IMR-90 (cell line): Measurements from ENCODE around the gene SLC9B1. TPM values are rescaled to one million over a fixed set of nuclear protein-coding genes. Genes with fewer than 3 reads are reported as not detected.

Experiments used
- ATAC-seq: fragments of 200-7000 bp; cut with Tn5 transposase; 2 replicates; pipeline ENCODE4 v1.9.1; 2020; ENCODE audit warnings: low read depth, mild to moderate bottlenecking, moderate library complexity
- BruUV-seq: library from RNA; stranded (reverse); fragments of 400-500 nt; replicated peaks from 2 replicates; lab custom pipeline; 2021; lab: Mats Ljungman, UMichigan
- CTCF ChIA-PET: fragments of 300-600 bp; formaldehyde crosslinking; extraction: SDS; loops from one replicate; lab custom pipeline; 2021; ENCODE audit warnings: antibody characterized with exemption; lab: Yijun Ruan, JAX
- POLR2A ChIA-PET: fragments of 300-600 bp; sonication (Branson Sonifier 250); formaldehyde crosslinking; loops from one replicate; lab custom pipeline; 2022; ENCODE audit warnings: antibody characterized with exemption; ENCODE audit not compliant: unreplicated experiment; lab: Charles Lee
- DNase-seq: peaks from one replicate; pipeline ENCODE4 v3.0.0; 2013
- H2AFZ ChIP-seq: replicated peaks from 2 replicates; pipeline ENCODE3; 2013; ENCODE audit warnings: low read length, mild to moderate bottlenecking; ENCODE audit not compliant: poor library complexity
- H2AK5ac ChIP-seq: 2 replicates; pipeline ENCODE4 v1.6.1; 2013; ENCODE audit warnings: low read depth, low read length, inconsistent platforms
- H2AK9ac ChIP-seq: replicated peaks from 2 replicates; pipeline ENCODE3; 2013; ENCODE audit warnings: mild to moderate bottlenecking, low read depth, low read length, moderate library complexity; ENCODE audit not compliant: poor library complexity
- H2BK120ac ChIP-seq: 2 replicates; pipeline ENCODE4 v1.6.1; 2013; ENCODE audit warnings: low read depth, low read length, inconsistent platforms
- H2BK15ac ChIP-seq: 3 replicates; pipeline ENCODE4 v1.6.1; 2013; ENCODE audit warnings: low read depth, low read length, inconsistent platforms
- H2BK20ac ChIP-seq: 2 replicates; pipeline ENCODE4 v1.6.1; 2013; ENCODE audit warnings: low read depth, mild to moderate bottlenecking, inconsistent platforms, low read length, moderate library complexity
- H2BK5ac ChIP-seq: 2 replicates; pipeline ENCODE4 v1.6.1; 2013; ENCODE audit warnings: mild to moderate bottlenecking, low read depth, low read length, inconsistent platforms; ENCODE audit not compliant: poor library complexity, severe bottlenecking
- H3K14ac ChIP-seq: replicated peaks from 2 replicates; pipeline ENCODE4 v1.6.1; 2013; ENCODE audit warnings: low read depth, low read length, inconsistent platforms
- H3K18ac ChIP-seq: 2 replicates; pipeline ENCODE4 v1.6.1; 2013; ENCODE audit warnings: low read depth, low read length, control low read depth
- H3K23ac ChIP-seq: 2 replicates; pipeline ENCODE4 v1.6.1; 2013; ENCODE audit warnings: low read depth, low read length, inconsistent platforms
- H3K27ac ChIP-seq: 2 replicates; pipeline ENCODE4 v1.5.1; 2013; ENCODE audit warnings: mild to moderate bottlenecking, control low read depth, low read length; ENCODE audit not compliant: insufficient read depth
- H3K27me3 ChIP-seq: 2 replicates; pipeline ENCODE4 v1.6.1; 2013; ENCODE audit warnings: low read length; ENCODE audit not compliant: control insufficient read depth, insufficient read depth
- H3K36me3 ChIP-seq: 2 replicates; pipeline ENCODE4 v1.6.1; 2013; ENCODE audit warnings: low read length, mixed read lengths; ENCODE audit not compliant: control insufficient read depth, insufficient read depth
- H3K4ac ChIP-seq: 2 replicates; pipeline ENCODE4 v1.6.1; 2013; ENCODE audit warnings: low read depth, low read length, inconsistent platforms
- H3K4me1 ChIP-seq: 2 replicates; pipeline ENCODE4 v1.6.1; 2013; ENCODE audit warnings: low read length, mixed read lengths; ENCODE audit not compliant: control insufficient read depth, insufficient read depth
- H3K4me2 ChIP-seq: 2 replicates; pipeline ENCODE4 v1.6.1; 2013; ENCODE audit warnings: low read depth, mild to moderate bottlenecking, control low read depth, low read length, moderate library complexity
- H3K4me3 ChIP-seq: 2 replicates; pipeline ENCODE4 v1.5.1; 2013; ENCODE audit warnings: low read depth, mild to moderate bottlenecking, control low read depth, low read length, moderate library complexity; ENCODE audit not compliant: insufficient read depth
- H3K56ac ChIP-seq: 2 replicates; pipeline ENCODE4 v1.6.1; 2013; ENCODE audit warnings: low read length, inconsistent platforms; ENCODE audit not compliant: insufficient read depth; ENCODE audit errors: extremely low read depth
- H3K79me1 ChIP-seq, 2 experiments: 2 replicates each; pipeline ENCODE4 v1.6.1; 2013; ENCODE audit warnings: low read length in 2 of 2, inconsistent platforms in 1 of 2, low read depth in 1 of 2
- H3K9ac ChIP-seq: 2 replicates; pipeline ENCODE4 v1.6.1; 2013; ENCODE audit warnings: low read depth, low read length, control low read depth
- H3K9me1 ChIP-seq: 2 replicates; pipeline ENCODE4 v1.6.1; 2013; ENCODE audit warnings: low read length, inconsistent platforms; ENCODE audit not compliant: insufficient read depth
- H3K9me3 ChIP-seq: 2 replicates; pipeline ENCODE4 v1.6.1; 2013; ENCODE audit warnings: low read length; ENCODE audit not compliant: control insufficient read depth, insufficient read depth
- H4K20me1 ChIP-seq: 2 replicates; pipeline ENCODE4 v1.6.1; 2013; ENCODE audit warnings: low read length, inconsistent platforms; ENCODE audit not compliant: insufficient read depth
- H4K5ac ChIP-seq: 2 replicates; pipeline ENCODE4 v1.6.1; 2013; ENCODE audit warnings: mild to moderate bottlenecking, low read depth, low read length, control low read depth
- H4K8ac ChIP-seq, 2 experiments: 2 replicates each; pipeline ENCODE4 v1.6.1; 2013; ENCODE audit warnings: low read depth in 2 of 2, low read length in 2 of 2, control low read depth in 1 of 2, inconsistent platforms in 1 of 2
- H4K91ac ChIP-seq: 2 replicates; pipeline ENCODE4 v1.6.1; 2013; ENCODE audit warnings: low read depth, low read length, inconsistent platforms; ENCODE audit not compliant: insufficient read depth
- BHLHE40 ChIP-seq: fragments of 150-350 bp; IDR thresholded peaks from 2 replicates; pipeline ENCODE4 v1.6.1; 2016; ENCODE audit warnings: mild to moderate bottlenecking, low read depth, low read length
- CEBPB ChIP-seq: IDR thresholded peaks from 2 replicates; pipeline ENCODE4 v1.6.1; 2012; ENCODE audit warnings: low read depth, low read length, improper control_type of control experiment
- FOS ChIP-seq: fragments of 150-350 bp; IDR thresholded peaks from 2 replicates; pipeline ENCODE4 v1.6.1; 2016; ENCODE audit warnings: low read depth, low read length
- MAFK ChIP-seq: IDR thresholded peaks from 2 replicates; pipeline ENCODE4 v1.6.1; 2012; ENCODE audit warnings: low read depth, low read length, improper control_type of control experiment
- MAZ ChIP-seq: IDR thresholded peaks from 2 replicates; pipeline ENCODE4 v1.6.1; 2012; ENCODE audit warnings: low read depth, mild to moderate bottlenecking, low read length, improper control_type of control experiment, moderate library complexity, borderline replicate concordance
- MXI1 ChIP-seq: IDR thresholded peaks from 2 replicates; pipeline ENCODE4 v1.6.1; 2012; ENCODE audit warnings: low read depth, mild to moderate bottlenecking, low read length, moderate library complexity, borderline replicate concordance
- NFE2L2 ChIP-seq: fragments of 150-350 bp; IDR thresholded peaks from 2 replicates; pipeline ENCODE4 v1.6.1; 2016; ENCODE audit warnings: low read depth, mild to moderate bottlenecking, low read length
- POLR2A ChIP-seq: IDR thresholded peaks from 2 replicates; pipeline ENCODE4 v1.6.1; 2012; ENCODE audit warnings: mild to moderate bottlenecking, low read depth, low read length
- RCOR1 ChIP-seq: IDR thresholded peaks from 2 replicates; pipeline ENCODE4 v1.6.1; 2012; ENCODE audit warnings: mild to moderate bottlenecking, low read length, improper control_type of control experiment; ENCODE audit not compliant: insufficient replicate concordance
- SMC3 ChIP-seq: fragments of 150-350 bp; IDR thresholded peaks from 2 replicates; pipeline ENCODE4 v1.6.1; 2016; ENCODE audit warnings: low read depth, mild to moderate bottlenecking, antibody characterized with exemption, low read length, moderate library complexity
- WGBS, 2 experiments: methylation state at CpG; one replicate each; pipeline versions ENCODE4 v1.1.5 to v1.1.7; 2013; ENCODE audit warnings: missing lambda C conversion rate in 2 of 2; ENCODE audit not compliant: insufficient read length in 1 of 2; ENCODE audit errors: extremely low coverage in 2 of 2; 5-methylcytosine and 5-hydroxymethylcytosine counted together
- dilution Hi-C: fragments of 300-500 bp; cut with HindIII; formaldehyde crosslinking; loops from one replicate; pipeline ENCODE4 v1.14.3; 2018; ENCODE audit warnings: low sequenced_read_pairs; ENCODE audit not compliant: unreplicated experiment
- in situ Hi-C: fragments of 300-500 bp; cut with MboI; formaldehyde crosslinking; loops from 3 replicates; pipeline ENCODE4 v1.14.3; 2019; ENCODE audit warnings: low sequenced_read_pairs, inconsistent platforms, mixed read lengths
- intact Hi-C: fragments of 100-400 bp; cut with micrococcal nuclease; formaldehyde crosslinking; loops from 2 replicates; pipeline ENCODE4 v1.10.0; 2022
- polyA plus RNA-seq, 3 experiments: library from polyadenylated mRNA; depleted of rRNA; stranded (reverse); fragments of >200 nt; gene quantifications; 2 replicates each; pipeline ENCODE4 v1.2.3, GENCODE V29; 2012; ENCODE audit warnings: low replicate concordance in 1 of 3
- total RNA-seq: library from RNA; depleted of rRNA; stranded (reverse); fragments of >200 nt; gene quantifications from 2 replicates; pipeline ENCODE4 v1.2.3, GENCODE V29; 2012
- TF ChIP-seq, protein P1 (sequence below): conservative IDR thresholded peaks from 2 replicates; pipeline ENCODE4 v1.5.1; 2012; ENCODE audit warnings: mild to moderate bottlenecking, low read depth, low read length, improper control_type of control experiment
- TF ChIP-seq, protein P2 (sequence below): fragments of 150-350 bp; IDR thresholded peaks from 2 replicates; pipeline ENCODE4 v1.6.1; 2016; ENCODE audit warnings: low read depth, mild to moderate bottlenecking, low read length, moderate library complexity, borderline replicate concordance

Gene SLC9B1
- total and polyA plus RNA-seq, 2 of the 4 experiments (the other 2 are of a cell fraction) = 0.07 to 0.18 TPM

DNA sequence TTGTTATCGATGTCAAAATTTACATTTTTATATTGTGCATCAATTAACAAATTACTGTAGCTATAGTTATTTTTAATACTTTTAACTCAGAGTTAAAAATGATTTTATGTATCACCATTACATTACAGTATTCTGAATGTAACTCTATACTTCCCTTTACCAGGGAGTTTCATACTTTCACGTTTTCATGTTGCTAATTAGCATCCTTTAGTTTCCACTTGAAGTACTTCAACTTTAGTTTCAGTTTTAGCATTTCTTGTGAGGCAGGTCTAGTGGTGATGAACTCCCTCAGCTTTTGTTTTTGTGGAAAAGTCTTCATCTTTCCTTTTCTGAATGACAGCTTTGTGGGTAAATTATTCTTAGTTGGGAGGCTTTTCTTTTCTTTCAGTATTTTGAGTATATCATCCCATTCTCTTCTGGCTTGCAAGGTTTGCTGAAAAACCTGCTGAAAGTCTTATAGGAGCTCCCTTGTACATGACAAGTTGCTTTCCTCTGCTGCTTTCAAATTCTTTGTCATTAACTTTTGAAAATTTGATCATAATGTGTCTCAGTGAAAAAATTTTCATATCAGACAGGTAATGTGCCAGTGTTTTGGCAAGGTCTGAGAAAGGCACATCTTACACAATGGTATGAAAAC lies 160.6 kb downstream of the SLC9B1 start:
- Histone ChIP-seq H2BK5ac (no peak overlapping the region), H3K9me1 (no peaks in the 10 kb centered on the region), H2BK15ac (no peak overlapping the region), H3K36me3 (no peaks in the 10 kb centered on the region), H3K79me1 (no peaks in the 10 kb centered on the region; a peak in 1 of 4 replicates), H4K91ac (no peak overlapping the region), H3K4me3 (no peak overlapping the region), H3K14ac (no peak overlapping the region), H2BK120ac (no peak overlapping the region), H3K9me3 (peaks cover 3% of the 10 kb centered on the region; the same call in 1 of the 2 replicates), H2AK5ac (no peak overlapping the region), H3K4ac (no peak overlapping the region), H3K27ac (no peak overlapping the region), H4K20me1 (no peaks in the 10 kb centered on the region), H3K27me3 (no peaks in the 10 kb centered on the region), H3K18ac (no peak overlapping the region), H2AFZ (no peak overlapping the region), H2AK9ac (no peak overlapping the region), H3K4me2 (no peak overlapping the region), H4K5ac (no peak overlapping the region), H3K56ac (no peak overlapping the region), H4K8ac (no peak overlapping the region), H3K4me1 (no peaks in the 10 kb centered on the region), H2BK20ac (no peak overlapping the region), H3K23ac (no peak overlapping the region), H3K9ac (no peak overlapping the region)
- ATAC-seq (no peak), DNase-seq (no peak)
- BruUV-seq = no TSS peak
- TF ChIP-seq MAFK = no peak
- TF ChIP-seq, protein P1, sequence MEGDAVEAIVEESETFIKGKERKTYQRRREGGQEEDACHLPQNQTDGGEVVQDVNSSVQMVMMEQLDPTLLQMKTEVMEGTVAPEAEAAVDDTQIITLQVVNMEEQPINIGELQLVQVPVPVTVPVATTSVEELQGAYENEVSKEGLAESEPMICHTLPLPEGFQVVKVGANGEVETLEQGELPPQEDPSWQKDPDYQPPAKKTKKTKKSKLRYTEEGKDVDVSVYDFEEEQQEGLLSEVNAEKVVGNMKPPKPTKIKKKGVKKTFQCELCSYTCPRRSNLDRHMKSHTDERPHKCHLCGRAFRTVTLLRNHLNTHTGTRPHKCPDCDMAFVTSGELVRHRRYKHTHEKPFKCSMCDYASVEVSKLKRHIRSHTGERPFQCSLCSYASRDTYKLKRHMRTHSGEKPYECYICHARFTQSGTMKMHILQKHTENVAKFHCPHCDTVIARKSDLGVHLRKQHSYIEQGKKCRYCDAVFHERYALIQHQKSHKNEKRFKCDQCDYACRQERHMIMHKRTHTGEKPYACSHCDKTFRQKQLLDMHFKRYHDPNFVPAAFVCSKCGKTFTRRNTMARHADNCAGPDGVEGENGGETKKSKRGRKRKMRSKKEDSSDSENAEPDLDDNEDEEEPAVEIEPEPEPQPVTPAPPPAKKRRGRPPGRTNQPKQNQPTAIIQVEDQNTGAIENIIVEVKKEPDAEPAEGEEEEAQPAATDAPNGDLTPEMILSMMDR = no peak
- no peak for TF ChIP-seq MAZ
- no peak for TF ChIP-seq FOS
- no peak for TF ChIP-seq NFE2L2
- no peak for TF ChIP-seq BHLHE40
- TF ChIP-seq RCOR1 = no peak
- TF ChIP-seq, protein P2, sequence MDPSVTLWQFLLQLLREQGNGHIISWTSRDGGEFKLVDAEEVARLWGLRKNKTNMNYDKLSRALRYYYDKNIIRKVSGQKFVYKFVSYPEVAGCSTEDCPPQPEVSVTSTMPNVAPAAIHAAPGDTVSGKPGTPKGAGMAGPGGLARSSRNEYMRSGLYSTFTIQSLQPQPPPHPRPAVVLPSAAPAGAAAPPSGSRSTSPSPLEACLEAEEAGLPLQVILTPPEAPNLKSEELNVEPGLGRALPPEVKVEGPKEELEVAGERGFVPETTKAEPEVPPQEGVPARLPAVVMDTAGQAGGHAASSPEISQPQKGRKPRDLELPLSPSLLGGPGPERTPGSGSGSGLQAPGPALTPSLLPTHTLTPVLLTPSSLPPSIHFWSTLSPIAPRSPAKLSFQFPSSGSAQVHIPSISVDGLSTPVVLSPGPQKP = no peak
- no peak for TF ChIP-seq SMC3
- TF ChIP-seq POLR2A = no peak
- no peak for TF ChIP-seq MXI1
- TF ChIP-seq CEBPB = no peak
- intact Hi-C loops = no loop called here
- in situ Hi-C loops = no loop called here
- dilution Hi-C loops = no loop called here
- WGBS, 2 experiments = 100% methylated on average over 1 of the region's 2 CpGs; no CpG with 5 or more reads in 1 of the 2 experiments
- ChIA-PET CTCF (interaction anchor here (0.6 kb wide), 1 partner anchor 489 kb away, joined by 5 read pairs; no protein-coding TSS in a partner anchor), POLR2A (interaction anchor here (0.6 kb wide), 1 partner anchor 8 kb away, joined by 3 read pairs; no protein-coding TSS in a partner anchor)
